ENCODE measurements around the gene PHOSPHO1.

DNA sequence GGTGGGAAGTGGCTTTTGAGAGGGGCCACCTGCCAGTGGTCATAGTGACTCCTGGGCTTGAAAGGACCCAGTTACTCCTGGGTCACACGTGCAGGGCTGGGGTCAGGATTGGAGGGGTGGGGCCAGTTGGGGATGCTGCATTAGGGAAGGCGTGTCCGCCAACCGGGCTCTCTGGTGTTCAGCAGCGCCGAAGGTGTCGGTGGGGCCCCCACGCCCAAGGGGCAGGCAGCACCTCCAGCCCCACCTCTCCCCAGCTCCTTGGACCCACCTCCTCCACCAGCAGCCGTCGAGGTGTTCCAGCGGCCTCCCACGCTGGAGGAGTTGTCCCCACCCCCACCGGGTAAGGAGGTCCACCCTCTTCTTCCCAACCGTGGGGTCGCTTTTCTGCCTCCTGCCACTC, 10.6 kb downstream of the PHOSPHO1 start:
- TF ChIP-seq POLR2AphosphoS5 (IDR thresholded peaks at IDR 0.05; ENCODE audit: low read depth) (no peak), CTCF (IDR thresholded peaks at IDR 0.05; ENCODE audit: insufficient read depth, low read length) (no peak), GABPA (IDR thresholded peaks at IDR 0.05; ENCODE audit: low read depth) (no peak)
